Transverse colon (tissue), 4 donors: Measurements from ENCODE around the gene LMX1B.

Source experiments
- EP300 ChIP-seq: sonication (generic); formaldehyde crosslinking; IDR thresholded peaks from one replicate; pipeline ENCODE4 v1.6.1; 2017; ENCODE audit warnings: antibody characterized with exemption, low read depth
- POLR2A ChIP-seq: fragments of 450-650 bp; IDR thresholded peaks from one replicate; pipeline ENCODE4 v1.6.1; 2016; ENCODE audit warnings: antibody characterized with exemption, mild to moderate bottlenecking, moderate library complexity
- POLR2AphosphoS5 ChIP-seq, 3 donors: sonication (generic); formaldehyde crosslinking; IDR thresholded peaks; one replicate each; pipeline ENCODE4 v1.6.1; 2016; ENCODE audit warnings: antibody characterized with exemption in 3 of 3
- TF ChIP-seq, protein P1 (sequence below), 5 experiments: fragments of 200-600 bp in 3 of 5; fragments of 450-650 bp in 2 of 5; sonication (generic) in 3 of 5; IDR thresholded peaks; 1 replicate in 2 of 5; 2 replicates in 3 of 5; pipeline ENCODE4 v1.5.1; 2016 to 2017; ENCODE audit warnings: antibody characterized with exemption in 5 of 5, inconsistent platforms in 3 of 5, mild to moderate bottlenecking in 2 of 5, moderate library complexity in 1 of 5

- TF ChIP-seq, protein P1, sequence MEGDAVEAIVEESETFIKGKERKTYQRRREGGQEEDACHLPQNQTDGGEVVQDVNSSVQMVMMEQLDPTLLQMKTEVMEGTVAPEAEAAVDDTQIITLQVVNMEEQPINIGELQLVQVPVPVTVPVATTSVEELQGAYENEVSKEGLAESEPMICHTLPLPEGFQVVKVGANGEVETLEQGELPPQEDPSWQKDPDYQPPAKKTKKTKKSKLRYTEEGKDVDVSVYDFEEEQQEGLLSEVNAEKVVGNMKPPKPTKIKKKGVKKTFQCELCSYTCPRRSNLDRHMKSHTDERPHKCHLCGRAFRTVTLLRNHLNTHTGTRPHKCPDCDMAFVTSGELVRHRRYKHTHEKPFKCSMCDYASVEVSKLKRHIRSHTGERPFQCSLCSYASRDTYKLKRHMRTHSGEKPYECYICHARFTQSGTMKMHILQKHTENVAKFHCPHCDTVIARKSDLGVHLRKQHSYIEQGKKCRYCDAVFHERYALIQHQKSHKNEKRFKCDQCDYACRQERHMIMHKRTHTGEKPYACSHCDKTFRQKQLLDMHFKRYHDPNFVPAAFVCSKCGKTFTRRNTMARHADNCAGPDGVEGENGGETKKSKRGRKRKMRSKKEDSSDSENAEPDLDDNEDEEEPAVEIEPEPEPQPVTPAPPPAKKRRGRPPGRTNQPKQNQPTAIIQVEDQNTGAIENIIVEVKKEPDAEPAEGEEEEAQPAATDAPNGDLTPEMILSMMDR (IDR thresholded peaks at IDR 0.05): no peak
- TF ChIP-seq POLR2A (no peak), POLR2AphosphoS5 (IDR thresholded peaks at IDR 0.05) (no peak), EP300 (no peak)
Observed at GRCh38 chr9:126584611-126585010, 29.1 kb upstream of the LMX1B start.
